Fibroblast of the conjunctiva (primary cell): Measurements from ENCODE around the gene TTLL10.
"Not testable (repeated sequence)": the region's sequence is repeated elsewhere in the genome, so short reads cannot be mapped to it uniquely, and the experiment has no call there.

Source experiments
- DNase-seq: peaks from one replicate; pipeline ENCODE4 v3.0.0-alpha.2; 2010; ENCODE audit warnings: low read depth

TTLL10 gene

GRCh38 chr1:1189111-1189510 is 15.4 kb downstream of the TTLL10 start:
- no peak for DNase-seq

- no peak for DNase-seq
Measured at GRCh38 chr1:1191734-1192133, 18.1 kb downstream of the TTLL10 start.

- no peak for DNase-seq
Measured at GRCh38 chr1:1194723-1195122, 21.0 kb downstream of the TTLL10 start.

- not testable (repeated sequence) for DNase-seq
Measured at GRCh38 chr1:1195726-1196125, 22.0 kb downstream of the TTLL10 start.

- DNase-seq = no peak
Measured at GRCh38 chr1:1196431-1197187, 22.9 kb downstream of the TTLL10 start.

- no peak for DNase-seq
Measured at GRCh38 chr1:1197188-1197500, 23.5 kb downstream of the TTLL10 start.

- DNase-seq = no peak
Measured at GRCh38 chr1:1197551-1198422, 24.1 kb downstream of the TTLL10 start.

GRCh38 chr1:1198423-1199140 is 24.9 kb downstream of the TTLL10 start:
- no peak for DNase-seq

GRCh38 chr1:1199141-1199960 is 25.7 kb downstream of the TTLL10 start:
- no peak for DNase-seq

GRCh38 chr1:1199961-1200875 is 26.5 kb downstream of the TTLL10 start:
- DNase-seq = no peak

GRCh38 chr1:1200876-1201810 is 27.5 kb downstream of the TTLL10 start:
- DNase-seq = no peak

- no peak for DNase-seq
Measured at GRCh38 chr1:1202831-1203560, 29.3 kb downstream of the TTLL10 start.

GRCh38 chr1:1203561-1204424 is 30.1 kb downstream of the TTLL10 start:
- DNase-seq = no peak

GRCh38 chr1:1204425-1204920 is 30.8 kb downstream of the TTLL10 start:
- DNase-seq = no peak

GRCh38 chr1:1204998-1205768 is 31.5 kb downstream of the TTLL10 start:
- DNase-seq = no peak

- DNase-seq = no peak
Measured at GRCh38 chr1:1205769-1206375, 32.2 kb downstream of the TTLL10 start.
